Peyer's patch (tissue), 4 donors: Measurements from ENCODE around the gene IFT81. TPM values are rescaled to one million over a fixed set of nuclear protein-coding genes. Genes with fewer than 3 reads are reported as not detected.

Source experiments
- total RNA-seq, 4 donors: library from RNA; depleted of rRNA; stranded (reverse); fragments of >200 nt; gene quantifications; one replicate each; pipeline ENCODE4 v1.1.0, GENCODE V29; 2016

IFT81 gene
- total RNA-seq, 4 donors from 2014 or later: 2.5 to 20.6 (median 7.5) TPM

Other genes starting within 250 kb of the IFT81 start
- 100 to 1,000 TPM in 3 of 4 donors, 10 to 100 TPM in 1; 27.2 to 149 (median 141) TPM for gene GLTP, start 243.8 kb upstream of the IFT81 start, total RNA-seq
- gene TCHP, start 224.1 kb upstream of the IFT81 start, total RNA-seq: 100 to 1,000 TPM in 1 of 4 donors, 10 to 100 TPM in 3; 23.9 to 120 (median 36.3) TPM
- 100 to 1,000 TPM in 1 of 4 donors, 10 to 100 TPM in 3; 55.0 to 107 (median 79.8) TPM for gene GIT2, start 128.0 kb upstream of the IFT81 start, total RNA-seq
- gene ANKRD13A, start 124.9 kb upstream of the IFT81 start, total RNA-seq: 100 to 1,000 TPM in 1 of 4 donors, 10 to 100 TPM in 3; 81.3 to 124 (median 92.1) TPM
- 10 to 100 TPM; 14.9 to 23.1 (median 17.5) TPM for gene C12orf76, start 75.8 kb upstream of the IFT81 start, total RNA-seq
- 100 to 1,000 TPM; 102 to 239 (median 208) TPM for gene ATP2A2, start 156.9 kb downstream of the IFT81 start, total RNA-seq